ENCODE data around the gene FHOD3.

GRCh38 chr18:36391426-36392145 lies 94.1 kb downstream of the FHOD3 start:
- TF ChIP-seq POLR2A (IDR thresholded peaks at IDR 0.05), result no peak
- no peak for TF ChIP-seq CTCF (IDR thresholded peaks at IDR 0.05)
